Measurements from ENCODE around the gene CFAP97. TPM values are rescaled to one million over a fixed set of nuclear protein-coding genes. Genes with fewer than 3 reads are reported as not detected.

The CFAP97 gene
- total and polyA plus RNA-seq, 2 donors (not counting 1 experiment from before 2014, with no cell fraction given), result 11.3 to 32.0 TPM

- Histone ChIP-seq H4K20me1 (ENCODE audit: control insufficient read depth, insufficient read depth, low read length, poor library complexity, severe bottlenecking) (no peaks in the 10 kb centered on the region), H3K36me3 (replicated peaks in 1 of 2; ENCODE audit: control extremely low read depth in 1 of 2, control insufficient read depth in 1 of 2, extremely low read depth in 1 of 2, insufficient read depth in 2 of 2, low read length in 1 of 2) (peaks cover 0 to 10% of the 10 kb centered on the region in 2 experiments), H2AFZ (ENCODE audit: insufficient read depth, low read depth, low read length, poor library complexity, severe bottlenecking) (no peak overlapping the region), H3K27me3 (replicated peaks in 1 of 4; ENCODE audit: control extremely low read depth in 1 of 4, control insufficient read depth in 3 of 4, insufficient read depth in 4 of 4, low read length in 3 of 4) (no peaks in the 10 kb centered on the region), H3K9me3 (ENCODE audit: control extremely low read depth in 1 of 3, control insufficient read depth in 2 of 3, insufficient read depth in 1 of 3, low read length in 2 of 3) (no peaks in the 10 kb centered on the region), H3K79me2 (ENCODE audit: control insufficient read depth, insufficient read depth, low read length) (no peaks in the 10 kb centered on the region), H3K27ac (ENCODE audit: low read length in 2 of 2) (no peak overlapping the region), H3K4me1 (ENCODE audit: control insufficient read depth in 2 of 2, insufficient read depth in 2 of 2, low read length in 2 of 2) (peaks cover 13% of the 10 kb centered on the region in 2 donors), H3K4me2 (replicated peaks; ENCODE audit: low read depth, low read length, poor library complexity, severe bottlenecking) (no peak overlapping the region), H3K9ac (ENCODE audit: low read length) (no peak overlapping the region), H3K4me3 (ENCODE audit: control extremely low read depth in 1 of 5, extremely low read depth in 1 of 5, insufficient read depth in 1 of 5, low read depth in 2 of 5, low read length in 4 of 5) (no peak overlapping the region)
- peaks cover 15% of the 10 kb centered on the region for H3K4me1 Mint-ChIP-seq
- intact Hi-C loops (cut with micrococcal nuclease), result loop anchor here (10.0 kb wide), 1 partner anchor 321 kb away; the partner anchor contains the start of gene ACSL1
- WGBS (ENCODE audit: insufficient coverage), result 97% methylated on average over 12 of the region's 13 CpGs
- no peaks in the 10 kb centered on the region for H3K27me3 Mint-ChIP-seq
- H3K9me3 Mint-ChIP-seq (ENCODE audit: insufficient read depth), result no peaks in the 10 kb centered on the region
- ATAC-seq (ENCODE audit: low read depth) (no peak), DNase-seq (no peak)
- no peak overlapping the region for H3K4me3 Mint-ChIP-seq
- no peak overlapping the region for H3K27ac Mint-ChIP-seq
- ChIA-PET POLR2A (no interaction called here), CTCF (interaction anchor here (0.7 to 1.7 kb wide), 3 partner anchors 11 to 38 kb away, joined by 3 to 6 read pairs (median 4); no protein-coding TSS in a partner anchor)
- TF ChIP-seq CTCF (IDR thresholded peaks at IDR 0.05) (no peak), EZH2 (IDR thresholded peaks at IDR 0.05; ENCODE audit: borderline replicate concordance, insufficient read depth, low read depth, low read length, poor library complexity, severe bottlenecking) (no peak)
Observed at GRCh38 chr4:185145572-185145971, 58.2 kb downstream of the CFAP97 start.

DNA sequence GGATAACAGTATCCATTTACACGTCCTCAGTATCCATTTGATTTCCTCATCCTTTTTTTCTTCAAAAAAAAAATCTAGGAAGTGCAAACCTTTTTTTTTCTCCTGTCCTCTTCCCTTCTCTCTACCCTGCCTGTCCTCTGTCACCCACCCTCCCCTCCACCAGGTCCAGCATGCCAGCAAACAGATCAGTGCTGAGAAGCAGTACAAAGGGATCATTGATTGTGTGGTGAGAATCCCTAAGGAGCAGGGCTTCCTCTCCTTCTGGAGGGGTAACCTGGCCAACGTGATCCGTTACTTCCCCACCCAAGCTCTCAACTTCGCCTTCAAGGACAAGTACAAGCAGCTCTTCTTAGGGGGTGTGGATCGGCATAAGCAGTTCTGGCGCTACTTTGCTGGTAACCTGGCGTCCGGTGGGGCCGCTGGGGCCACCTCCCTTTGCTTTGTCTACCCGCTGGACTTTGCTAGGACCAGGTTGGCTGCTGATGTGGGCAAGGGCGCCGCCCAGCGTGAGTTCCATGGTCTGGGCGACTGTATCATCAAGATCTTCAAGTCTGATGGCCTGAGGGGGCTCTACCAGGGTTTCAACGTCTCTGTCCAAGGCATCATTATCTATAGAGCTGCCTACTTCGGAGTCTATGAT lies 59.1 kb downstream of the CFAP97 start:
- no peaks in the 10 kb centered on the region for H3K79me2 ChIP-seq (ENCODE audit: control insufficient read depth, insufficient read depth, low read length)
- no peaks in the 10 kb centered on the region for H3K9me3 ChIP-seq (ENCODE audit: control extremely low read depth in 1 of 3, control insufficient read depth in 2 of 3, insufficient read depth in 1 of 3, low read length in 2 of 3)
- intact Hi-C loops (cut with micrococcal nuclease), result loop anchor here (5.0 to 10.0 kb wide), 4 partner anchors 38 to 1642 kb away; partner anchors contain the start of genes ACSL1 and CENPU
- H3K36me3 ChIP-seq (replicated peaks in 1 of 2; ENCODE audit: control extremely low read depth in 1 of 2, control insufficient read depth in 1 of 2, extremely low read depth in 1 of 2, insufficient read depth in 2 of 2, low read length in 1 of 2), result peaks cover 0 to 10% of the 10 kb centered on the region in 2 experiments
- WGBS (ENCODE audit: insufficient coverage), result 97% methylated on average over 16 of the region's 16 CpGs
- H3K4me3 Mint-ChIP-seq, result peak overlapping the region; percentile 52
- DNase-seq, result no peak
- H3K27ac Mint-ChIP-seq, result peak overlapping the region; percentile 26
- TF ChIP-seq CTCF (IDR thresholded peaks at IDR 0.05) (no peak), EZH2 (IDR thresholded peaks at IDR 0.05; ENCODE audit: borderline replicate concordance, insufficient read depth, low read depth, low read length, poor library complexity, severe bottlenecking) (no peak)
- no peak overlapping the region for H3K9ac ChIP-seq (ENCODE audit: low read length)
- peaks cover 15% of the 10 kb centered on the region for H3K4me1 Mint-ChIP-seq
- H3K27me3 Mint-ChIP-seq, result no peaks in the 10 kb centered on the region
- H3K27me3 ChIP-seq (replicated peaks in 1 of 4; ENCODE audit: control extremely low read depth in 1 of 4, control insufficient read depth in 3 of 4, insufficient read depth in 4 of 4, low read length in 3 of 4), result no peaks in the 10 kb centered on the region
- CTCF ChIA-PET, result interaction anchor here (0.5 to 1.3 kb wide), 3 partner anchors 39 to 286 kb away, joined by 3 to 6 read pairs (median 4); no protein-coding TSS in a partner anchor
- POLR2A ChIA-PET, result no interaction called here
- no peak overlapping the region for H3K27ac ChIP-seq (ENCODE audit: low read length in 2 of 2)
- H4K20me1 ChIP-seq (ENCODE audit: control insufficient read depth, insufficient read depth, low read length, poor library complexity, severe bottlenecking), result no peaks in the 10 kb centered on the region
- no peaks in the 10 kb centered on the region for H3K9me3 Mint-ChIP-seq (ENCODE audit: insufficient read depth)
- no peak overlapping the region for H2AFZ ChIP-seq (ENCODE audit: insufficient read depth, low read depth, low read length, poor library complexity, severe bottlenecking)
- no peak overlapping the region for H3K4me3 ChIP-seq (ENCODE audit: control extremely low read depth in 1 of 5, extremely low read depth in 1 of 5, insufficient read depth in 1 of 5, low read depth in 2 of 5, low read length in 4 of 5)
- H3K4me2 ChIP-seq (replicated peaks; ENCODE audit: low read depth, low read length, poor library complexity, severe bottlenecking), result no peak overlapping the region
- ATAC-seq (ENCODE audit: low read depth), result no peak
- H3K4me1 ChIP-seq (ENCODE audit: control insufficient read depth in 2 of 2, insufficient read depth in 2 of 2, low read length in 2 of 2), result peaks cover 13% of the 10 kb centered on the region in 2 donors
